Measurements from ENCODE around the gene DGCR8.

The DGCR8 gene

GRCh38 chr22:20123366-20124082 is 43.5 kb downstream of the DGCR8 start:
- no peak overlapping the region for H3K4me2 ChIP-seq
- no peak overlapping the region for H2AFZ ChIP-seq (ENCODE audit: low read depth)
- no peak overlapping the region for H3K9ac ChIP-seq
- no peak for TF ChIP-seq CTCF (conservative IDR thresholded peaks at IDR 0.05; ENCODE audit: low read depth, low read length)
- H3K36me3 ChIP-seq (ENCODE audit: insufficient read depth): peaks cover 14% of the 10 kb centered on the region; the same call in 1 of the 2 replicates
- no peak overlapping the region for H3K4me3 ChIP-seq (IDR thresholded peaks at IDR 0.05; ENCODE audit: insufficient read depth, low read depth, low read length)
- H3K79me2 ChIP-seq (ENCODE audit: insufficient read depth, low read depth): peaks cover 40% of the 10 kb centered on the region
- H3K4me1 ChIP-seq (ENCODE audit: low read depth, poor library complexity, severe bottlenecking): peaks cover 26% of the 10 kb centered on the region
- no peaks in the 10 kb centered on the region for H3K27me3 ChIP-seq (ENCODE audit: insufficient read depth, low read depth)
- H4K20me1 ChIP-seq (ENCODE audit: insufficient read depth): peaks cover 12% of the 10 kb centered on the region; the same call in 1 of the 2 replicates
- H3K27ac ChIP-seq: no peak overlapping the region

GRCh38 chr22:20124083-20124787 is 44.2 kb downstream of the DGCR8 start:
- Histone ChIP-seq H2AFZ (ENCODE audit: low read depth) (no peak overlapping the region), H3K79me2 (ENCODE audit: insufficient read depth, low read depth) (peaks cover 33% of the 10 kb centered on the region), H4K20me1 (ENCODE audit: insufficient read depth) (peaks cover 12% of the 10 kb centered on the region; the same call in 1 of the 2 replicates), H3K4me2 (no peak overlapping the region), H3K36me3 (ENCODE audit: insufficient read depth) (peaks cover 14% of the 10 kb centered on the region; the same call in 1 of the 2 replicates), H3K4me1 (ENCODE audit: low read depth, poor library complexity, severe bottlenecking) (peaks cover 26% of the 10 kb centered on the region), H3K4me3 (IDR thresholded peaks at IDR 0.05; ENCODE audit: insufficient read depth, low read depth, low read length) (no peak overlapping the region), H3K9ac (no peak overlapping the region), H3K27me3 (ENCODE audit: insufficient read depth, low read depth) (no peaks in the 10 kb centered on the region), H3K27ac (no peak overlapping the region)
- no peak for TF ChIP-seq CTCF (conservative IDR thresholded peaks at IDR 0.05; ENCODE audit: low read depth, low read length)

- no peak overlapping the region for H2AFZ ChIP-seq (ENCODE audit: low read depth)
- no peak for TF ChIP-seq CTCF (conservative IDR thresholded peaks at IDR 0.05; ENCODE audit: low read depth, low read length)
- H3K9ac ChIP-seq: no peak overlapping the region
- no peaks in the 10 kb centered on the region for H3K27me3 ChIP-seq (ENCODE audit: insufficient read depth, low read depth)
- H4K20me1 ChIP-seq (ENCODE audit: insufficient read depth): peaks cover 12% of the 10 kb centered on the region; the same call in 1 of the 2 replicates
- H3K4me1 ChIP-seq (ENCODE audit: low read depth, poor library complexity, severe bottlenecking): peaks cover 22% of the 10 kb centered on the region
- H3K36me3 ChIP-seq (ENCODE audit: insufficient read depth): peaks cover 5% of the 10 kb centered on the region; the same call in 1 of the 2 replicates
- H3K4me3 ChIP-seq (IDR thresholded peaks at IDR 0.05; ENCODE audit: insufficient read depth, low read depth, low read length): no peak overlapping the region
- H3K27ac ChIP-seq: no peak overlapping the region
- H3K4me2 ChIP-seq: no peak overlapping the region
- peaks cover 20% of the 10 kb centered on the region for H3K79me2 ChIP-seq (ENCODE audit: insufficient read depth, low read depth)
Measured at GRCh38 chr22:20125201-20126174, 45.4 kb downstream of the DGCR8 start.

Measured in KMS-11 (cell line).